ENCODE data around the gene CIITA.
"Not testable (repeated sequence)": the region's sequence is repeated elsewhere in the genome, so short reads cannot be mapped to it uniquely, and the experiment has no call there.

Gene CIITA

DNA sequence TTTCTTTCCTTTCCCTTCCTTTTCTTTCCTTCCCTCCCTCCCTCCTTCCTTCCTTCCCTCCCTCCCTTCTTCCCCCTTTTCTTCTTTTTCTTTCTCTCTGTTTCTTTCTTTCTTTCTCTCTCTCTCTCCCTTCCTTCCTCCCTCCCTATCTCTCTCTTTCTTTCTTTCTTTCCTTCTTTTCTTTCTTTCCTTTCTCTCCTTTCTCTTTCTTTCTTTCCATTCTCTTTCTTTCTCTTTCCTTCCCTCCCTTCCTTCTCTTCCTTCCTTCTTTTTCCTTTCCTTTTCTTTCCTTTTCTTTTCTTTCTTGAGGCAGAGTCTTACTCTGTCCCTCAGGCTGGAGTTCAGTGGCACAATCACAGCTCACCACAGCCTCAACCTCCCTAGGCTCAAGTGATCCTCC, 34.3 kb downstream of the CIITA start:
- no peak for DNase-seq (ENCODE audit: low read depth)
- Histone ChIP-seq H3K36me3 (ENCODE audit: control insufficient read depth, insufficient read depth, low read length, severe bottlenecking) (no peaks in the 10 kb centered on the region), H3K27me3 (replicated peaks; ENCODE audit: control insufficient read depth, insufficient read depth, low read length) (no peaks in the 10 kb centered on the region), H3K9ac (ENCODE audit: low read length) (no peak overlapping the region), H3K9me3 (ENCODE audit: control insufficient read depth, low read length) (no peaks in the 10 kb centered on the region), H3K4me3 (ENCODE audit: low read length) (no peak overlapping the region), H3K4me1 (ENCODE audit: control insufficient read depth, insufficient read depth, low read length) (no peaks in the 10 kb centered on the region)

- H3K36me3 ChIP-seq (ENCODE audit: control insufficient read depth, insufficient read depth, low read length, severe bottlenecking) = no peaks in the 10 kb centered on the region
- no peaks in the 10 kb centered on the region for H3K27me3 ChIP-seq (replicated peaks; ENCODE audit: control insufficient read depth, insufficient read depth, low read length)
- no peak overlapping the region for H3K4me3 ChIP-seq (ENCODE audit: low read length)
- no peak for DNase-seq (ENCODE audit: low read depth)
- H3K9me3 ChIP-seq (ENCODE audit: control insufficient read depth, low read length) = no peaks in the 10 kb centered on the region
- H3K9ac ChIP-seq (ENCODE audit: low read length) = no peak overlapping the region
- peaks cover 9% of the 10 kb centered on the region for H3K4me1 ChIP-seq (ENCODE audit: control insufficient read depth, insufficient read depth, low read length)
These were observed 39.5 kb downstream of the CIITA start for GRCh38 chr16:10916534-10916933.

GRCh38 chr16:10918294-10919002, 41.4 kb downstream of the CIITA start:
- no peaks in the 10 kb centered on the region for H3K9me3 ChIP-seq (ENCODE audit: control insufficient read depth, low read length)
- peak; percentile 97 for DNase-seq (ENCODE audit: low read depth)
- no peak overlapping the region for H3K9ac ChIP-seq (ENCODE audit: low read length)
- H3K4me3 ChIP-seq (ENCODE audit: low read length) = no peak overlapping the region
- H3K4me1 ChIP-seq (ENCODE audit: control insufficient read depth, insufficient read depth, low read length) = peaks cover 20% of the 10 kb centered on the region
- no peaks in the 10 kb centered on the region for H3K27me3 ChIP-seq (replicated peaks; ENCODE audit: control insufficient read depth, insufficient read depth, low read length)
- H3K36me3 ChIP-seq (ENCODE audit: control insufficient read depth, insufficient read depth, low read length, severe bottlenecking) = no peaks in the 10 kb centered on the region

DNA sequence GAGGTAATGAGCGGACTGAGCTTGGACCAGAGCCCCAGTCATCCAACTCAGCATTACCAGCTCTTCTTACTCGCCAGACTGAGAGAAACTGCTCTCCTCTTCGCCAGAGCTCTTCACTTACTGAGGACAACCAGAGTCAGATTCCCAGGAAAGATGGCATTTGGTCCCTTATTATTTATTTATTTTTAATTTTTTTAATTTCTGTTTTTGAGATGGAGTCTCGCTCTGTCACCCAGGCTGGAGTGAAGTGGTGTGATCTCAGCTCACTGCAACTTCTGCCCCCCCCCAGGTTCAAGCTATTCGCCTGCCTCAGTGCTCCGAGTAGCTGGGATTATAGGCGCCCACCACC, 42.0 kb downstream of the CIITA start:
- no peak overlapping the region for H3K9ac ChIP-seq (ENCODE audit: low read length)
- H3K4me3 ChIP-seq (ENCODE audit: low read length) = no peak overlapping the region
- H3K27me3 ChIP-seq (replicated peaks; ENCODE audit: control insufficient read depth, insufficient read depth, low read length) = no peaks in the 10 kb centered on the region
- no peak for DNase-seq (ENCODE audit: low read depth)
- H3K9me3 ChIP-seq (ENCODE audit: control insufficient read depth, low read length) = no peaks in the 10 kb centered on the region
- H3K36me3 ChIP-seq (ENCODE audit: control insufficient read depth, insufficient read depth, low read length, severe bottlenecking) = no peaks in the 10 kb centered on the region
- H3K4me1 ChIP-seq (ENCODE audit: control insufficient read depth, insufficient read depth, low read length) = peaks cover 20% of the 10 kb centered on the region

DNA sequence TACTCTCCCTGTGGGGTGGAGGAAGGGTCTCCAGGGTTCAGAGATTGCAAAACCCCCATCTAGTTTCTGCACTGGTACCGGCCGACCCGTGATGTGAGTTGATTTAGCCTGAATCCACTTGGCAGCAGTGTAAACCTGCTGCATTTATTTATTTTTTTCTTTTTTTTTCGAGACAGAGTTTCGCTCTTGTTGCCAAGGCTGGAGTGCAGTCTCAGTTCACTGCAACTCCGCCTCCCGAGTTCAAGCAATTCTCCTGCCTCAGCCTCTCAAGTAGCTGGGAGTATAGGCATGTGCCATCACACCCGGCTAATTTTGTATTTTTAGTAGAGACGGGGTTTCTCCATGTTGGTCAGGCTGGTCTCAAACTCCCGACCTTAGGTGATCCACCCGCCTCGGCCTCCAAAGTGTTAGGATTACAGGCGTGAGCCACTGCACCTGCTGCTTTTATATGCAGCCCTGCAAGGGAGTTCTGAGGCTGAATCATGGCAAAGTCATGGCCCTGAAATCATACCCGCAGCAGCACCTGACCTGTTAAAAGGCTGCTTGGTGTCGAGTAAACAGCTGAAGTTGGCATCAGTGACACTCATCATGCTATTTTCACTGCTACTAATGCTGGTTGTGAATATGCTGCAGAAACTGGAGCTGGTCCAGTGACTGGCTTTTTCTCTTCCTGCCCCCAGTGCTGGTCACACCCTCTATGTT, 43.9 kb downstream of the CIITA start:
- Histone ChIP-seq H3K4me3 (ENCODE audit: low read length) (no peak overlapping the region), H3K36me3 (ENCODE audit: control insufficient read depth, insufficient read depth, low read length, severe bottlenecking) (peaks cover 12% of the 10 kb centered on the region), H3K27me3 (replicated peaks; ENCODE audit: control insufficient read depth, insufficient read depth, low read length) (no peaks in the 10 kb centered on the region), H3K9me3 (ENCODE audit: control insufficient read depth, low read length) (no peaks in the 10 kb centered on the region), H3K9ac (ENCODE audit: low read length) (no peak overlapping the region), H3K4me1 (ENCODE audit: control insufficient read depth, insufficient read depth, low read length) (peaks cover 20% of the 10 kb centered on the region)
- DNase-seq (ENCODE audit: low read depth) = no peak

- Histone ChIP-seq H3K9me3 (ENCODE audit: control insufficient read depth, low read length) (no peaks in the 10 kb centered on the region), H3K4me3 (ENCODE audit: low read length) (no peak overlapping the region), H3K4me1 (ENCODE audit: control insufficient read depth, insufficient read depth, low read length) (peaks cover 20% of the 10 kb centered on the region), H3K9ac (ENCODE audit: low read length) (no peak overlapping the region), H3K27me3 (replicated peaks; ENCODE audit: control insufficient read depth, insufficient read depth, low read length) (no peaks in the 10 kb centered on the region), H3K36me3 (ENCODE audit: control insufficient read depth, insufficient read depth, low read length, severe bottlenecking) (peaks cover 18% of the 10 kb centered on the region)
- DNase-seq (ENCODE audit: low read depth) = no peak
These were observed 44.7 kb downstream of the CIITA start for GRCh38 chr16:10921536-10922327.

DNA sequence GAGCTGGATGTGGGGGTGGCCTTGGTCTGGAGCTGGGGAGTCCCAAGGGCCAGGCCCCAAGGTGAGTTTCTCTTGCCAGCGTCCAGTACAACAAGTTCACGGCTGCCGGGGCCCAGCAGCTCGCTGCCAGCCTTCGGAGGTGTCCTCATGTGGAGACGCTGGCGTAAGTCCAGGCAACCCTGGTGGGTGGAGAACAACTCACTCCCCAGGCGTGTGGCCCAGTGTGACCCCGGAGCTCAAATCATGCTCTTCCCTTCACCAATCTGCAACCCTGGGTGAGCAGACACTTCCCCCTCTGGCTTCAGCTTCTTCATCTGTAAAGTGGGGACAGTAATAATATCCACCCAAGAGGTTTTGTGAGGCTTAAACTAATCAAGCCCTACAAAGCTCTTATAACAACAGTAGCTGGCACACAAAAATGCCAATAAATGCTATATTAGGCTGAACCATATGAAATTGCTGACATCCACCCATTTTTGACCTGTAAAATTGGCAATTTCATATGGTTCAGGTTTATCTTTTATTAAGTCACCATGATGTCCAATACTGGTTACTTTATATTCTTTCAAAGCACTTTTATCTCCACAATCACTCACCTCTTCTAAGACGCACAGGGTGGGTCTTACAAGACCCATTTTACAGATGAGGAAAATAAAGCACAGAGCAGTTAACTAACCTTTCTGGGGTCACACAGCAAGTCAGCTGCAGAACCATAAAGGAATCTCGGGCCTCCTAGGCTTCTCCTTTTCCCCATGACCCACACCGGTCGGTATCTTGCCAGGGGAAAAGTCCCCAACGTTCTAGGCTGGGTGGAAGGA, 45.5 kb downstream of the CIITA start:
- no peak for DNase-seq (ENCODE audit: low read depth)
- Histone ChIP-seq H3K36me3 (ENCODE audit: control insufficient read depth, insufficient read depth, low read length, severe bottlenecking) (peaks cover 26% of the 10 kb centered on the region), H3K4me1 (ENCODE audit: control insufficient read depth, insufficient read depth, low read length) (peaks cover 20% of the 10 kb centered on the region), H3K9ac (ENCODE audit: low read length) (no peak overlapping the region), H3K4me3 (ENCODE audit: low read length) (no peak overlapping the region), H3K27me3 (replicated peaks; ENCODE audit: control insufficient read depth, insufficient read depth, low read length) (no peaks in the 10 kb centered on the region), H3K9me3 (ENCODE audit: control insufficient read depth, low read length) (no peaks in the 10 kb centered on the region)

GRCh38 chr16:10923146-10923649, 46.2 kb downstream of the CIITA start:
- Histone ChIP-seq H3K9me3 (ENCODE audit: control insufficient read depth, low read length) (no peaks in the 10 kb centered on the region), H3K4me3 (ENCODE audit: low read length) (no peak overlapping the region), H3K36me3 (ENCODE audit: control insufficient read depth, insufficient read depth, low read length, severe bottlenecking) (peaks cover 32% of the 10 kb centered on the region), H3K27me3 (replicated peaks; ENCODE audit: control insufficient read depth, insufficient read depth, low read length) (no peaks in the 10 kb centered on the region), H3K9ac (ENCODE audit: low read length) (no peak overlapping the region), H3K4me1 (ENCODE audit: control insufficient read depth, insufficient read depth, low read length) (peaks cover 19% of the 10 kb centered on the region)
- DNase-seq (ENCODE audit: low read depth) = no peak

DNA sequence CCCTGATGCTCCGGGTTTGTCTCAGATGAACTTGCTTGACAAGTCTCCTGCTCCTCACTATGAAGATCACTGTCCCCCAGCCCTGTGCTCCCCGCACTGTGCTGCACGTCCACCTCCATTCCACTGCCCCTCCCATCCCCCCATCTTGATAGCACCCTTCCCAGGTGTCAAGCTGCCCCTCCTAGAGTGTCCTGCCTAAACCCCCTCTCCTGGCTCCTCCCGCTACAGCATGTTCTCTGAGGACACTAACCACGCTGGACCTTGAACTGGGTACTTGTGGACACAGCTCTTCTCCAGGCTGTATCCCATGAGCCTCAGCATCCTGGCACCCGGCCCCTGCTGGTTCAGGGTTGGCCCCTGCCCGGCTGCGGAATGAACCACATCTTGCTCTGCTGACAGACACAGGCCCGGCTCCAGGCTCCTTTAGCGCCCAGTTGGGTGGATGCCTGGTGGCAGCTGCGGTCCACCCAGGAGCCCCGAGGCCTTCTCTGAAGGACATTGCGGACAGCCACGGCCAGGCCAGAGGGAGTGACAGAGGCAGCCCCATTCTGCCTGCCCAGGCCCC, 46.7 kb downstream of the CIITA start:
- Histone ChIP-seq H3K9me3 (ENCODE audit: control insufficient read depth, low read length) (no peaks in the 10 kb centered on the region), H3K4me3 (ENCODE audit: low read length) (no peak overlapping the region), H3K27me3 (replicated peaks; ENCODE audit: control insufficient read depth, insufficient read depth, low read length) (no peaks in the 10 kb centered on the region), H3K36me3 (ENCODE audit: control insufficient read depth, insufficient read depth, low read length, severe bottlenecking) (peaks cover 35% of the 10 kb centered on the region), H3K4me1 (ENCODE audit: control insufficient read depth, insufficient read depth, low read length) (peaks cover 14% of the 10 kb centered on the region), H3K9ac (ENCODE audit: low read length) (no peak overlapping the region)
- DNase-seq (ENCODE audit: low read depth) = no peak

DNA sequence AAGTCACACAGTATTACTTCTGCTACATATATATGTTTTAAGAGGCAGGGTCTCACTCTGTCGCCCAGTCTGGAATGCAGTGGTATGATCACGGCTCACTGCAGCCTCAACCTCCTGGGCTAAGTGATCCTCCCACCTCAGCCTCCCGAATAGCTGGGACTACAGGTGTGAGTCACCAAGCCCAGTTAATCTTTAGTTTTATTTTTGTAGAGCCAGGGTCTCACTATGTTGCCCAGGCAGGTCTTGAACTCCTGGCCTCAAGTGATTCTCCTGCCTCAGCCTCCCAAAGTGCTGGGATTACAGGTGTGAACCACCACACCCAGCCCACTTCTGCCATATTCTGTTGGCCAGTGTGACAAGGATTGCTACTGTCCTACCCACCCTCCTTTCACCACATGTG, 48.3 kb downstream of the CIITA start:
- DNase-seq (ENCODE audit: low read depth); H3K9ac ChIP-seq (ENCODE audit: low read length); H3K4me3 ChIP-seq (ENCODE audit: low read length); H3K9me3 ChIP-seq (ENCODE audit: control insufficient read depth, low read length); H3K27me3 ChIP-seq (replicated peaks; ENCODE audit: control insufficient read depth, insufficient read depth, low read length): not testable (repeated sequence)
- H3K36me3 ChIP-seq (ENCODE audit: control insufficient read depth, insufficient read depth, low read length, severe bottlenecking) = peaks cover 42% of the 10 kb centered on the region
- peaks cover 12% of the 10 kb centered on the region for H3K4me1 ChIP-seq (ENCODE audit: control insufficient read depth, insufficient read depth, low read length)
